Measurements from ENCODE around the gene ZNF793.
A peak's percentile ranks its signal among the peaks of the same experiment; 100 is the strongest.

The ZNF793 gene

GRCh38 chr19:37506387-37507166 is at the start of gene ZNF793:
ZNF793 (plus strand) TSS chr19:37506939; CDS start chr19:37523440, 16,501 bp downstream.
- peak; percentile 54 for DNase-seq (ENCODE audit: low read depth)

DNA sequence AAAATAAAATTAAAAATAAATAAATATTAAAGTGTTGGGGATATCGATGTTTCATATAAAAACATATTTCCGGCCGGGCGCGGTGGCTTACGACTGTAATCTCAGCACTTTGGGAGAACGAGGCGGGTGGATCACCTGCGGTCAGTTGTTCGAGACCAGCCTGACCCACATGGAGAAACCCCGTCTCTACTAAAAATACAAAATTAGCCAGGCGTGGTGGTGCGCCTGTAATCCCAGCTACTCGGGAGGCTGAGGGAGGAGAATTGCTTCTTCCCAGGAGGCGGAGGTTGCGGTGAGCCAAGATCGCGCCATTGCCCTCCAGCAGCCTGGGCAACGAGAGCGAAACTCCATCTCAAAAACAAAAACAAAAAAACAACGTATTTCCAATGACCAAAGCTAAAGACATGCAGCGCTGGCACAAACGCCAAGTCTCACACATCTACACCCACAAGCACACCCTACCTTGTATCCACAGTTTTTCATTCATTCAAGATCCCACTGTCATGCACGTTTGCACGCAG is 40.4 kb upstream of the ZNF793 start:
- no peak for DNase-seq (ENCODE audit: low read depth)

- peak; percentile 76 for DNase-seq (ENCODE audit: low read depth)
These were observed 39.7 kb upstream of the ZNF793 start, which contains the start of gene ZNF569 for GRCh38 chr19:37466798-37467607. ZNF569 (minus strand) TSS chr19:37467444; CDS start chr19:37444921, 22,523 bp downstream.

DNA sequence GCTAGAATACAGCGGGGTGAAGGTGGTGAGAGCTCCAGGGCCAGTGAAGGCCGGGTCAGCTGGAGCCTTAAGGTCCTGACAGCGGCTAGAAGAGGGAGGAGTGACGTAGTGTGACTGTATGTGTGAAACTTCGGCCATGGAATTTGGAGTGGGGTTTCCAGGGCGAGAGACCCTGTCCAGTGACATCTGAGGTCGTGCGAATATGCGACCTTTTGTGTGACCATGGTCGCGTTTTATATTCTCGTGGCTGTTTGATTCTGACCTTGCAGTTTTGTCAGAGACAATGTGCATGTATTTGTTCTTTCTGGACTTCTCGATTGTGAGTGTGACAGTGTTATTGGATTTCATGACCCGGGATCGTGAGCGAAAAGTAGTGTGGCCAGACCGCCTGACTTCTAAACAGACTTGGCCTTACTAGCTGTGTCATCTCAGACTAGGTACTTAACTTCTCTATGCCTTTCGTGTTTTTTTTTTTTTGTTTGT is 39.1 kb upstream of the ZNF793 start:
- DNase-seq (ENCODE audit: low read depth): no peak

- DNase-seq (ENCODE audit: low read depth): peak; percentile 41
These were observed 37.6 kb upstream of the ZNF793 start, which contains the start of gene ZNF570 for GRCh38 chr19:37468961-37469777. ZNF570 (plus strand) TSS chr19:37469356; CDS start chr19:37470355, 999 bp downstream.

DNA sequence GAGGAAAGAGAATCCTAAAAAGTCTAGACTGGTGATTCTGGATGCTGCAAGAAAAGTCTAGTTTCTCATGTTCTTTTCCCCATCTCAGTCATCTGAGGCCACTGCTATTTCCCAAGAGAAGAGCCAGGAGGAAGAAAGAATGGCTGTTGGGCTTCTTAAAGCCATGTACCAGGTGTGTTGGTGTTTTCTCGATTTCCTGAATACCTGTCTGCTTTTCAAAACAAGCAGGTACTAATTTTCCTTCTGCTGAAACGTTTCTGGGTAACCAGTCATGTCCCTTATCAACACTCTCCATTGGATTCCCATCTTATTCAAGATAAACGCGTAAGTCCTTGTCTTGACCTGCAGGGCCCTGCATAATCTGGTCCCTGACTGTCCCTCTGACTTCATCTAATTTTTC is 36.5 kb upstream of the ZNF793 start:
- DNase-seq (ENCODE audit: low read depth): no peak

DNA sequence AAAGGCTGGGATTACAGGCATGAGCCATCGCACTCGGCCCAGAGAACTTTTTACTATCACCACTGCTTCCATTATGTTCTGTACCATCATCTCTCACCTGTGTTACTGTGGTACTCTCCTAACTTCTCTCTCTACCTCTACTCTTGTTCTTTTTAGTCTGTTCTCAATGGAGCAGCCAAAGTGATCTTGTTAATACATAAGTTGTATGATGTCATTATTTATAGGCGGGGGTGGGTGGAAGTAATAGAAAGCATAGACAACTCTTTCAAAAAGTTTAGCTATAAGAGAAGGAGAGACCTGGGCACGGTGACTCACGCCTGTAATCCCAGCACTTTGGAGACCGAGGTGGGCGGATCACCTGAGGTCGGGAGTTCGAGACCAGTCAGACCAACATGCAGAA is 34.6 kb upstream of the ZNF793 start:
- DNase-seq (ENCODE audit: low read depth): no peak

DNA sequence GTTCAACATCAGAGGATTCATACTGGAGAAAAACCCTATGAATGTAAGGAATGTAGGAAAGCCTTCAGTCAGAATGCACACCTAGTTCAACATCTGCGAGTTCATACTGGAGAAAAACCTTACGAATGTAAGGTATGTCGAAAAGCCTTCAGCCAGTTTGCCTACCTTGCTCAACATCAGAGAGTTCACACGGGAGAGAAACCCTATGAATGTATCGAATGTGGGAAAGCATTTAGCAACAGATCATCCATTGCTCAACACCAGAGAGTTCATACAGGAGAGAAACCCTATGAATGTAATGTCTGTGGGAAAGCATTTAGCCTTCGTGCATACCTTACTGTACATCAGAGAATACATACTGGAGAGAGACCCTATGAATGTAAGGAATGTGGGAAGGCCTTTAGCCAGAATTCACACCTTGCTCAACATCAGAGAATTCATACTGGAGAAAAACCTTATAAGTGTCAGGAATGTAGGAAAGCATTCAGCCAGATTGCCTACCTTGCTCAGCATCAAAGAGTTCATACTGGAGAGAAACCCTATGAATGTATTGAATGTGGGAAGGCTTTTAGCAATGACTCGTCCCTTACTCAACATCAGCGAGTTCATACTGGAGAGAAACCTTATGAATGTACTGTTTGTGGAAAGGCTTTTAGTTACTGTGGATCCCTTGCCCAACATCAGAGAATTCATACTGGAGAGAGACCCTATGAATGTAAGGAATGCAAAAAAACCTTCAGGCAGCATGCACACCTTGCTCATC is 22.2 kb upstream of the ZNF793 start:
- DNase-seq (ENCODE audit: low read depth): no peak

DNA sequence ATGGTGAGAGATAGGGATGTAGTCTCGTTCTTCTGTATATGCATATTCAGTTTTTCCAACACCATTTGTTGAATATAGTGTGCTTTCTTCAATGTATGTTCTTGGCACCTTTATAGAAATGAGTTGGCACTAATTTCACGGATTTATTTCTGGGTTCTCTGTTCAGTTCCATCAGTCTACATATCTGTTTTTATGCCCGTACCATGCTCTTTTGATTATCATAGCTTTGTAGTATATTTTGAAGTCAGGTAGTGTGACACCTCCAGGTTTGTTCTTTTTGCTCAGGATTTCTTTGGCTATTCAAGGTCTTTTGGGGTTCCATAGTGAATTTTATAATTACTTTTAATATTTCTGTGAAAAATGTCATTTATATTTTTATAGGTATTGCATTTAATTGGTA is 14.5 kb upstream of the ZNF793 start:
- no peak for DNase-seq (ENCODE audit: low read depth)

DNA sequence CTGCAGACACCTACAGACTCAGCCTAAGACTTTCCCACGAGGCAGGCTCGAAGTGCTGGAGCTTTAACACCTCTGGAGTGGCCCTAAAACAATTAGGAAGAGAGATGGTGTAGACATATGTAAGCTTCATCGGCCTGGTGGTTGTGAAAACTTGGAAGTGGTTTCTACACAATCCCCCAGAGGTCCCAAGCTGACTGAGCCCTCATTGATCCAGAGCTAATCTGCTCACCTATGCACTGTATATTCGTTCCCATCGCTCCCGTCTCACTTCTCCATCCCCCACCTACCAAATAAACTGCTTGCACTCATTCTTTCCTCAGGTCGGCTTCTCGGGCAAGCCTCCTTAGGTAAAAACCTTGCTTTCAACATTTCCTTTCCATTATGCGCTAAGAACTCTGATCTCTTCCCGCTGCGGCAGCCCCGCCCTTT is 767 bp upstream of the ZNF793 start:
- DNase-seq (ENCODE audit: low read depth): no peak

- DNase-seq (ENCODE audit: low read depth): no peak
These were observed 377 bp downstream of the ZNF793 start for GRCh38 chr19:37507167-37507464.

- DNase-seq (ENCODE audit: low read depth): no peak
These were observed 4.4 kb downstream of the ZNF793 start for GRCh38 chr19:37511186-37511585.

DNA sequence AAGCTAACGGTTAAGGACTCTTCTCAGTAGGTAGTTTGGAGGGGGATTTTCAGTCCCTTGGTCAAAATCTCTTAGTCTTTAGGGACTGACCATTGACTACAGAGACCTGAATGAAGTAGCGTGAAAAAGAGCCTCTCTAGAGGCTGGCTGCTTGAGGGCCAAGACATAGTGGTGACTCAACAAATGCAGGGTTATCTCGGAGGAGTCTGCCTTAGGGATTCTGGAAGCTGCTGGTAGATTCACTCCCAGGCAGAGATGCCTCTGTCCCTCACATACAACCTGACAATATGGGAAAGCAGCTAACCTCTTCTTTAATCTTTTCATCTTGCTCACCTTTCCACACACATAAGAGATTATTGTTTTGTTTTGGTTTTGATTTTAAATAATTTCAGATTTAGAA is 5.1 kb downstream of the ZNF793 start:
- DNase-seq (ENCODE audit: low read depth): no peak

DNA sequence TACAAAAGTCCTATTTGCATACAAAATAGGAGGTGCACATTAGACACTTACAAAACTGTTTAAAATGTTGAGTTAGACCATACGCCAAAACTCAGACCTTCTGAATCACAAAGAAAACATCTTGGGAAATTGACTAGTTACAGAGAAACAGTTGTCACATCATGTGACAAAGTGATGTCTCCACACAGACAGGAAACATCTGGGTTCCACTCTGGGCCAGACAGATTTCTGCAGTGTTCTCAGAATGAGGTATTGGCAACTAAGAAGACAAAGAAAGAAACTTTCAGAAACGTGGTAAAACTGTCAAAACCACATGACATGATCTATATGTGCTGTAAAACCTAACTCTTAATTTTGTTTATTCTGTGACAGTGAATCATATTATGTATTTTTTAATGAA is 6.7 kb downstream of the ZNF793 start:
- DNase-seq (ENCODE audit: low read depth): no peak

DNA sequence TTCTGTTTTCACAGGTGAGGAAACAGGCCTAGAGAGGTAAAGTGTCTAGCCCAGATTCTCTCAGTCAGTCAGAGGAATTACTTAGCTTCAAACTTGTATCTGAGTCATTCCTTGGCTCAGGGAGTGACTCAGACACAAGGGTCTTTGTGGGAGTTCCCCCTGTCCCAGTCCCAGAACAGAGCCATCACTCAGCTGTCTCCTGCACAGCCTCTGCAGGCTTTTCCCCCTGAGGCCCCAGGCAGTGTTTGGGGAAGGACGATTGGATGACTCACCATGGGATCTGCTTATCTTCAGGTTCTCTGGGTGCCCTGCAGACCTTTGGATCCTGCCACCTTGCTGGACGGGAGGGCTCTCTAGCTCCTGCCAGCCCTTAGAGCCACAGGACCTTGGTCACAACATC is 13.2 kb downstream of the ZNF793 start:
- peak; percentile 5 for DNase-seq (ENCODE audit: low read depth)

DNA sequence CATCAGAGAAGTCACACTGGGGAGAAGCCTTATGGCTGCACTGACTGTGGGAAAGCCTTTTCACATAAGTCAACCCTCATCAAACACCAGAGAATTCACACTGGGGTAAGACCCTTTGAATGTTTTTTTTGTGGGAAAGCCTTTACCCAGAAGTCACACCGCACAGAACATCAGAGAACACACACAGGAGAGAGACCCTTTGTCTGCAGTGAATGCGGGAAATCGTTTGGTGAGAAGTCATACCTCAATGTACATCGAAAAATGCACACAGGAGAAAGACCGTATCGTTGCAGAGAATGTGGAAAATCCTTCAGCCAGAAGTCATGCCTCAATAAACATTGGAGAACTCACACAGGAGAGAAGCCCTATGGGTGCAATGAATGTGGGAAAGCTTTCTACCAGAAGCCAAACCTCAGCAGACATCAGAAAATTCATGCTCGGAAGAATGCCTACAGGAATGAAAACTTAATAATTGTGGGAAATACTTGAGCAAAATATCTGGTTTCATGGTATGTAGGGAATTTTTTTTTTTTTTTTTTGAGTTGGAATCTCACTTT is 30.7 kb downstream of the ZNF793 start:
- DNase-seq (ENCODE audit: low read depth): no peak

DNA sequence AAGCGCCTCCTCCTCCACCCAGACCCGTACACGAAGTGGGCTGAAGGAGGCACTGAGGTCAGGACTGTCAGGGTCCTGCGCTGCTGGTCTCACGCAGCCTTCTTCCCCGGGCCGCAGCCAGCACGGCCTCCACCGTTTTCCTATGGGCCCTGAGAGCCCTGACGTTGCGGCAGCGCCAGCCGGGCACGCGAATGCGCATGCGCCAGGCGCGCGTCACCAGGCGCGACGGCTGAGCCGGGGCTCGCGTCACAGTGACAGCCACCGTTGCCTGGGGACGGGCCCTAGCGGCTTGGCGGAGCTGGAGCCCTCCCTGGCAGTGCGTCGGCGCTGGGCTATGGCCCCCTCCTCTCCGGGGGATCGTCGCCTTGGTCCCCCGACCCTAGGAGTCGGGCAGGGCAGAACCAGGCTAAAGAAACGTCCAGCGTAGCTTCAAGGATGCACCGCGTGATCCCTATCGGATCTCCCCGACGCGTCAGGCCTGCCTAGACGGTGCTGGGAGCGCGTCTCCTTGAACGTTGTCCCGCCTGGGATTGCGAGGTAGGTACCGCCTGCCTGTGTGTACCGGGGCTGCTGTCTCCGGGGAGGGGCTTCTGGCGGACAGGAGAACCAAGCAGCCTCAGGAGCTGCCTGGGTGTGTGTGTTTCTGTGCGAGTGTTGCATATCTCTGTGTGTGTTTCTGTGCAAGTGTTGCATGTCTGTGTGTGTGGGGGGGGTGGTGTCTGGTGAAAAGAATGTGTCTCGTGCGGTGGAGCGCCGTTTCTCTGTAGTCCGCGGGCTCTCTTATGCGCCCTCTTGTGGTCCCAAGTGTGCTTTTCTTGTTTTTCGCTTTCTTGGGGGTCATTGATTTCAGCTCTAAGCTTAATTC is 44.6 kb downstream of the ZNF793 start:
- no peak for DNase-seq (ENCODE audit: low read depth)

GRCh38 chr19:37563518-37563917 is 56.8 kb downstream of the ZNF793 start:
- no peak for DNase-seq (ENCODE audit: low read depth)

DNA sequence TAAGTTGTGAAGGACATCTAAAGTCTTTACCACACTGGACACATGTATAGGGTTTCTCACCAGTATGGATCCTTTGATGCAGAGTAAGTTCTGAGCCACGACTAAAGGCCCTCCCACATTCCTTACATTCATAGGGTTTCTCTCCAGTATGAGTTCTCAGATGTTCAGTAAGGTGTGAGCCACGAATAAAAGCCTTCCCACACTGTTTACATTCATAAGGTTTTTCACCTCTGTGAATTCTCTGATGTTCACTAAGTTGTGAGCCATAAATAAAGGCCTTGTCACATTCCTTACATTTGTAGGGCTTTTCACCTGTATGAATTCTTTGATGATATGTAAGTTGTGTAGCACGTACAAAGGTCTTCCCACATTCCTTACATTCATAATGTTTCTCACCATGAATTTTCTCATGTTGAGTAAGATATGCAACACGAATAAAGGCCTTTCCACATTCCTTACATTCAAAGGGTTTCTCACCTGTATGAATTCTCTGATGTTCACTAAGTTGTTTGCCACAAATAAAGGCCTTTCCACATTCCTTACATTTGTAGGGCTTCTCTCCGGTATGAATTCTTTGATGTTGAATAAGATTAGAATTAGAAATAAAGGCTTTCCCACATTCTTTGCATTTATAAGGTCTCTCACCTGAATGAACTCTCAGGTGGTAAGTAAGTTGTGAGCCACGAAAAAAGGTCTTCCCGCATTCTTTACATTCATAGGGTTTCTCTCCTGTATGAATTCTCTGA is 58.1 kb downstream of the ZNF793 start:
- DNase-seq (ENCODE audit: low read depth): no peak
